Astrocyte (in vitro differentiated cells and primary cell): ENCODE results near the gene SCGB2A2.

Experiments used
- CTCF ChIP-seq: IDR thresholded peaks from 2 replicates; pipeline ENCODE4 v1.5.1; 2011; ENCODE audit warnings: low read depth, mild to moderate bottlenecking, inconsistent platforms, low read length, moderate library complexity; ENCODE audit not compliant: insufficient read depth
- EZH2 ChIP-seq: IDR thresholded peaks from 2 replicates; pipeline ENCODE4 v1.6.1; 2012; ENCODE audit warnings: mild to moderate bottlenecking, low read length, inconsistent platforms; ENCODE audit not compliant: insufficient read depth

GRCh38 chr11:62267576-62267975 lies 2.4 kb upstream of the SCGB2A2 start:
- TF ChIP-seq CTCF (no peak), EZH2 (no peak)
